GM04504 (cell line): ENCODE data around the gene POU2F3.

Experiments
- DNase-seq: peaks from one replicate; pipeline ENCODE4 v3.0.0-alpha.2; 2012; ENCODE audit warnings: low read depth

The POU2F3 gene

DNA sequence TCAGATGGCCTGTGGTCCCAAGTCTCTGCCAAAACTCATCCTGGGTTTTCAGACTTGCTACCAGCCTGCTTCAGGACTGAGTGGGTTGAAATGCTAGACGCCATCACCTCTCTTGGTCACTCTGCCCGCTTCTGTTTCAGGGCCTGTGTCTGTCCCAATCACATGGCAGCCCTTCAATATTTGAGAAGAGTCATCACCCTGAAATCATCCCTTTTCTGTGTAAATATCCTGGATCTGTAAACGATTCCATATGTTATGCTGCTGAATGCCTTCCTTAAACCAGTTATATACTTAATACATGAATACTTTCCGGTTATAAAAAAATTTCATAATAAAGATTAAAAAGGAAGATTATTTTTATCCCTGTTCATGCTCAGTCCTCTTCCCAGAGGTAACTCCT, 45.3 kb downstream of the POU2F3 start:
- no peak for DNase-seq

DNA sequence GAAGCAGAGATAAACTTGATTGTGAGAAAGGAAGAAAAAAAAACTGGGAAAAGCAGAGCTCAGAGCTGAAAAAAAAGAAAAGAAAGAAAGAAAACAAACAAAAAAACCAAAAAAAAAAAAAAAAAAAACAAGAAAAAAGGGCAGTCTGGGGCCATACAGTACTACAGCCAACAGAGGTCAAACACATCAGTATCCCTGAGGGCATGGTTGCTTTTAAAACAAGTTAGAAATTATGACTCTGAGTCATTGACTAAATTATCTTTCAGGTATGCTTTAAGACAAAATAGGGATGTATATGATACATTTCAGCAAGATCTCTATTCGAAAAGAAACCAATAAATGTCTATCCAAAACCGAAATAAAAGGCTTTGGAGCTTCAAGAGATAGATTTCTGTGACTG, 48.1 kb downstream of the POU2F3 start:
- no peak for DNase-seq

DNA sequence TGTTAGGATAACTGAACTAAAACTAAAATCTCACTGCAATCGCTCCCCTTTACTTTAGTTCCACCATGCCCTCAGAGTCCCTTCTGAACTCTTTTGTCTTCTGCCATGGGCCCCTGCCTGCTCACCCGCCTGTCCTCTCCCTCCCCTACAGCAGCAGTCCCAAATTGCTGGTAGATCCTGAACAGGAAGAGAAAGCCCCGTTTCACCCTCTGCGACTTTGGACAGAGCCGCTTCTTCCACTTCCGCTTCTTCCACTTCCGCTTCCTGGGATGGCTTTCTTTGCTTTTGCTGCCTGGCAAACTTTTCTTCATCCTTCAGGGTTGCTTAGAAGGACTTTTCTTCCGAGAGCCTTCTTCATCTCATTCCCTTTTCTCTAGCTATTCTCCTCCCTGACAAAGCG, 49.5 kb downstream of the POU2F3 start:
- DNase-seq = no peak

GRCh38 chr11:120290956-120291355, 51.0 kb downstream of the POU2F3 start:
- DNase-seq = no peak

- DNase-seq = no peak
Observed at GRCh38 chr11:120293038-120293800, 53.3 kb downstream of the POU2F3 start.

DNA sequence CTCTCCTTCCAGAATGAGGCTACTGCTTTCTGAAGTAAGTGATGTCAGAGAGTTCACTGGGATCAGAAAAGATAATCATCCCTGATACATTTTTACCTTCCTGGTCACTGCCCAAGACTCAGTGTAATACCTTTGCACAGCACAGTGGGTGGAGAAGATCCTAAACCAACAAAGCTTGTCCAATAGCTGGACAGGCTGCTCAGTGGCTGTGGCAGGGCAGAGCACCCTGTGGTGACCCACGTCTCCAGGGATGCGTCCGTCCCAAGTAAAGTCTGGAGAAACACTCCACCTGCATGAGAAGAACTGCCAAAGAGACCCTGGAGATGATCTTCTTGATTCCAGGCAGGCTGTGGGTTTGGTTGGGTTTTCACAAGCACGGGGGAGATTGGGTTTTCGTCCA, 54.2 kb downstream of the POU2F3 start:
- no peak for DNase-seq

DNA sequence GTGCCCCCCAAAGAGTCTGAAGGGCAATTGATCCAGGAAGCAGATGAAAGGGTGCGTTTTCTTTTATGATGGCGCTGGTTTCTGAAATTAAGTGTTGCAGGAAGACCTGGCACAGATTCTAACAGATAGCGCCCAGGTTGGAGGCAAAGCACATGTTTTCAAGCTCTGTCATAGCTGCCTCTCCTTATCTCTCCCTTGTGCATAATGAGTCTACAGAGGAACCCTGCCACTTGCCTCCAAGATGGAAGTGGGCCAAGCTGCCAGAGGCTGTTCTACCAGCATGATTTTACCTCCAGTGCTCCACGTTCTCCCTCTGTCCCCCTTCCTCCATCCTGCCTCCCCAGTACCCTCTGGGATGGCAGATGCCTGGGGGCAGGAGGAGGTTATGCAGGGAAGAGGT, 55.2 kb downstream of the POU2F3 start:
- no peak for DNase-seq

DNA sequence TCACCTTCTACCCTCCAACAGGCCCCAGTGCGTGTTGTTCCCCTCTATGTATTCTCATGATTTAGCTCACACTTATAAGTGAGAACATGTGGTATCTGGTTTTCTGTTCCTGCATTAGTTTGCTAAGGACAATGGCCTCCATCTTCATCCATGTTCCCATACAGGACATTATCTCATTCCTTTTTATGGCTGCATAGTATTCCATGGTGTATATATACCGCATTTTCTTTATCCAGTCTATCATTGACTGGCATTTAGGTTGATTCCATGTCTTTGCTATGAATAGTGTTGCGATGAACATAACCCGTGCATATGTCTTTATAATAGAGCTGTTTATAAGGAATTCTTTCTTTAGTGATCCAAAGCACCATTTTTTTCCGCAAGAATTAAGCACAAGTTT, 56.6 kb downstream of the POU2F3 start:
- DNase-seq = no peak

DNA sequence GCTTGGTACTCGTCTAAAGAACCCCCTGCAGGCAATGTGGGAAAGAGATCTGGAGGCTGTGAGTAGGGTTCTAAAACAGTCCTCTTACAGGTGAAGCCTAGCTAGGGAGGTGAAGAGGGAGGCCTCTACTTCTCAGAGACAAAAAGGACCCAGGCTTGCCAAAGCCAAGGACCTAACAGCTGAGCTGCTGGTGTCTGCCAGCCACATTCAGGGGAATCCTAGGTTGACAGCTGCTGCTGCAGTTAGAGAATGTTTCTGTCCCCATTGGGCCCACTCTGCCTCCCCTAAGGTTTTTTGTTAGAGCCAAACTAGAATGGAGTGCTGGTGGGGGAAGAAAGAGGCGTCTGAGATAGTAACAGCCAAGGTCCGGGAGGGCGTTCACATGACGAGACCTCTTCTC, 58.5 kb downstream of the POU2F3 start:
- no peak for DNase-seq

DNA sequence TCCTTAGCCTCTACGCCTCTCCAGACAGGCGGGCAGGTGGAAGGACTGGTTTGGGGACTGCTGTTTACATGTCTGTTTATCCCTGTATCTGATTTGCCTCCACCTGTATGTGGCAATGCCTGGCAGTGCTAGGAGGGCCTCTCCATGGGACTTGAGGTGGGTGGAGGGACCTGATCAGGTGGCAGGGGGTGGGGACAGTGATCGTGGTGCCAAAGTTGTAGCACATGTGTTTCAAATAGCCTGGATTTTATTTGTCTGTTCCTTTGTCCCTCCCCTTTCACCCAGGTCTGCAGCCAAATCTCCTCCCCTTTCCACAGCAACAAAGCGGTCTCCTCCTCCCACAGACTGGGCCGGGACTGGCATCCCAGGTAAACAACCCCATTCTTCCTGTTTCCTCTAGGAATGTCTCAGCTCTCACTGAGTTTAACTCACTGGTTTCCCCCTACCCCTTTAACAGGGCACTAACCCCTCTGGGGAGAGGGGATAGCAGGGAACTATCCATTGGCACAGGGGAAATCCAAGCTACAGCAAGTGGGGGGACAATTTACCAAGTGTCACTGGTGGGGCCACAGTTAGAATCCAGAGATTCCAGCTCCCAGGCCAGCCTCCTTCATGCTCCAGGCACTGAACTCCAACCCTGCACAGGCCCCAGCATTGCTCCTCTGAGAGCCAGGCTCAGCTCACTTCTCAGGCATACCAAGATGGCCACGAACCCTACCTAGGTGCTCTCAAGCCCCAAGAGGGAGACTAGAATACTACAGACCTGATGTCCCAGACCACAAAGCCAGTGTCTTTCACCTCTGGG, 62.3 kb downstream of the POU2F3 start:
- DNase-seq = no peak

GRCh38 chr11:120303004-120303637, 63.2 kb downstream of the POU2F3 start:
- peak; percentile 67 for DNase-seq

DNA sequence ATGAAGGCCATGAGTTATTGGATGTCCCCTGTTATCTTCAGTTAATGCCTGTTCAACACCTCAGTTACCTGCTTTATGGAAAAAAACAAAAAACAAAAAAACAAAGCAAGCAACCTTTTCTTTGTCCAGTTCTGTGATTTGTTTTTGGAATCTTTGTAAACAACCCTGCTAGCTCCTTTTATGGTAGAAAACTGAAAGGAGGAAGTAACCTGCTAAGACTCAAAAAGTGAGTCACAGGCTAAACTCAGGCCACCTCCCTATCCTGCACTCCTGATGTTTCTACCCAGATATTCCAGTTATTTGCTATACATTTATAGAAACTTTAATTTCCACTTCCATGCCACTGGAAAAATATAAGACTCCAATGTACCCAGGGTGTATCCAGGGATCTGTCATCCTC, 64.6 kb downstream of the POU2F3 start:
- no peak for DNase-seq

DNA sequence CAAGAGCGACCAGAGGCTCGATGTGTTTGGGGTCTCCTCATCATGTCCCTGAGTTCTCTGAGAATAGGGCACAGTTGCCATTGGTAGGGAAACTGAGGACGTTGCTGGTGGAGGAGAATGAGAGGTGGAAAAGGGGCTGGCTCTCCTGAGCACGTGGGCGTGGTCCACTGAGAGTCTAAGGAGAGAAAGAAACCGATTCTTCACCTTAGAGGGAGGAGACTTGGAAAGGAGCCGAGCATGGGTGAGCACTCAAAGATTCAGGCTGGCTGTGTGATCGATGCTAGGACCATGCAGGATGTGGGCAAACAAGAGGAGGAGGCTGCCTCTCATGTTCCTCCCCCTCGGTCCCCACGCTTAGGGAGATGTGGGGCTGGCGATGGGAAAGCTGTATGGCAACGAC, 65.3 kb downstream of the POU2F3 start:
- no peak for DNase-seq

- peak; percentile 82 for DNase-seq
Observed at GRCh38 chr11:120306519-120307242, 66.7 kb downstream of the POU2F3 start.

DNA sequence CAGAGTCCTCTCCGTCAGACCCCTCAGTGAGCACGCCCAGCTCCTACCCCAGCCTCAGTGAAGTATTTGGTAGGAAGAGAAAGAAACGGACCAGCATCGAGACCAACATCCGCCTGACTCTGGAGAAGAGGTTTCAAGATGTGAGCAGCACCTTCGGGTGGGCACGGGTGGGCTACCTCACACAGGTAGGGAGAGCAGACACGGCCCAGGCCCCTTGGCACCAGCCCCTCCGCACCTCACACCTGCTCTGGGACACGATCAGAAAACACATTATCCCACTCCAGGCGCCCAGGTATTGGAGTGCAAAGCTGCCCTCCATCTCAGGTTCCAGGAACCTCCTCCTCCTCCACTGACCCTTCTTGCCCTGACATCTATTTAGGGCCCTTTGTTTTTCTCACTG, 67.5 kb downstream of the POU2F3 start:
- no peak for DNase-seq

- DNase-seq = no peak
Observed at GRCh38 chr11:120308081-120308480, 68.1 kb downstream of the POU2F3 start.

DNA sequence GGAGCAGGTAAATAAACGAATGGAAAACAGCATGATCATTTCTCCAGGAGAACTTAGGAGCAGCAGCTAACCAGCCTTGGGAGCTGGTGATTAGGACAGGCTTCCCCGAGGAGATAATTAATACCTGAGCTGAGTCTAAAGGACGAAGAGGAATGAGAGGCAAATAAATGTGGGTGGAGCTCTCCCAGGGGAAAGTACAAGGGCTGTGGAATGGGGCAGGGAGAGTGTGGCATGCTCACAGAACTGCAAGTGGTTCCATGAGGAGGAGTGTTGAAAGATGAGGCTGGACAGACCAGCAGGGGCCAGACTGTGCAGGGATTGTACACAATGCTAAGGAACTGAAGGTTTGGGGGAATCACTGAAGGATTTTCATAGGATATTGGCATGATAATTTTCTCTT, 70.9 kb downstream of the POU2F3 start:
- no peak for DNase-seq

GRCh38 chr11:120314861-120315260, 74.9 kb downstream of the POU2F3 start:
- no peak for DNase-seq

DNA sequence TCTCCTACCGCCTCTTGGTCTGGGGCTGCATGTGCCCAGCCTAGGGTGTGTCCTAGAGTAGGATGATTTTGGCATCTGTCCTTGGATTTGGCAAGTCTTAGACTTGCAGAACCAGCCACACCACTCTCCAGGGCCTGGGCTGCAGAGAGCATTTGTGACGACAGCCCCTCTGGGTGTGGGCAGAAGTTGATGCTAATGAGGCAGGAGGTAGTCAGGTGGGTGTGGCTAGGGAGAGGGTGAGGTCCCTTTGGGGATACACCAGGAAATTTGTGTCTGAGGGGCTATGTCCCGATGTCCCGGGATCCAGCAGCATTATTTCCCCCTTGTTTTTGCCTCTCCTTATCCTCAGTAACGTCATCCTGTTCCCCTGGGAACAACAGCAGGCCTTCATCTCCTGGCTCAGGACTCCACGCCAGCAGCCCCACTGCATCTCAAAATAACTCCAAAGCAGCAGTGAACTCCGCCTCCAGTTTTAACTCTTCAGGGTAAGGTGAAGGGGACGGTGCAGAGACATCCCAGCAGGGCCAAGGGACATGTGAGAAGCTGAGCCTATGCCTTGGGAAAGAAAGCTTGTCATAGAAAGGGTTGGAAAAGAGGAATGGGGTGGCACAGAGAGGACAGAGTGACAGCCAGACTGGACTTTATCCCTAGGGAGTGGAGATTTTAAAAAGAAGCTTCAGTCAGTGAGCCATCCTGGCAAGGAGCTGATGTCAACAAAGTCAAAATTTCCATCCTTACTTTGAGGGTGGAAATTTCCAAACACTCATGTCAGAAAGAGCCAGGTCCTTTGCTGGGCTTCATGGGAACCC, 77.1 kb downstream of the POU2F3 start:
- DNase-seq = no peak

DNA sequence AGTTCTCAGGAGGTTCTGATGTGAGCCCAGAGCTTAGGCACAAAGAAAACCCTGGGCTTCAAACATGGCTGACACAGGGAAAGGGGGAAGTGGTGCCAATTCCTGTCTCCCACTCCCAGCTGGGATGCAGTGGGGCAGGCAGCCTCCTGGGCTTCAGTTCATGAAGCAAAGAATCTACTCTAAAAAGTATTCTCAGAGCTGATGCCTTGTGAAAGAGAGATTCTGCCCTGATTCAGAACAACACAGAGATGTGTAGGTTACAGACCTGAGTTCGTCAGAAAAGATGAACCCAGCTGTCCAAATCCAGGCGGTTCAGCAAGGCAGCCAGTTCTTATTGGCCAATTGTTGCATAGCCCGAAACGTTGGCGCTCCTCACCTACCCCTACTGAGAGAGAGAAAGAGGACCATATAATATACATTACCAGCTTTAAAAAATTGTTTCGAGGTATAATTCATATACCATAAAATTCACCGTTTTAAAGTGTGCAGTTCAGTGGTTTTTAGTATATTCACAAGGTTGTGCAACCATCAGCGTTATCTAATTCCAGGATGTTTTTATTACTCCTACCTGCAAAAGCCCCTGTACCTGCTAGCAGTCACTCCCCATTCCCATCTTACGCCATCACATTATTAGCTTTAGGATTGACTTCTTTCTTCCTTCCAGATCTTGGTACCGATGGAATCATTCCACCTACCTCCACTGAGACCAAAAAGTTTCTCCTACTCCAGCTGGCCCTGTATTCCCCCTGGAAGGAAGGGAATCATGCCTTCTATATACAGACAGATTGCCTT, 77.9 kb downstream of the POU2F3 start:
- DNase-seq = no peak

DNA sequence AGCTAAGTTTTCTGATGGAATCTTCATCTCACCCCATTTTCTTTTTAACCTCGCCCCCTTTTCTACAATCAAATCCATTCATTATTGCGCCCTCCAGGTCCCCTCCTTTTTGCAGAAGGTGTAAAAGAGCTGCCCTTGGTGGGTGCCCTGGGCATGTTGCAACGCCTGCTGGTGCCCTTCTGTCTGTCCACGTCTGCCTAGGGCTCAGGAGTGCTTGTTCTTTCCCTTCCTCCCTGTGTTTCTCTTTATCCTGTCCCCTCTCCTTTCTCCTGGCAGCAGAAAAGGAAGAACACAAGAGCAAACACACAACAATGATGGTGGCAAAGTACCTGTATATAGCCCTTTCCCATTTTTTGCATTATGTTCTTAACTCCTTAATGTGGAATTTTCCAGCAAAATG, 79.0 kb downstream of the POU2F3 start:
- DNase-seq = no peak
